Measurements from ENCODE around the gene RNF220.

The RNF220 gene

GRCh38 chr1:44380666-44381177 is 24.3 kb upstream of the RNF220 start:
- Histone ChIP-seq H3K4me3 (ENCODE audit: low read length) (no peak overlapping the region), H3K27ac (ENCODE audit: low read depth, low read length) (no peak overlapping the region), H3K9ac (ENCODE audit: low read length) (no peak overlapping the region), H3K4me1 (ENCODE audit: control insufficient read depth, insufficient read depth, low read length) (no peaks in the 10 kb centered on the region), H3K36me3 (ENCODE audit: control insufficient read depth, insufficient read depth, low read length) (no peaks in the 10 kb centered on the region), H3K27me3 (ENCODE audit: control insufficient read depth, insufficient read depth, low read length) (no peaks in the 10 kb centered on the region)

GRCh38 chr1:44388551-44388950 is 16.5 kb upstream of the RNF220 start:
- H3K4me3 ChIP-seq (ENCODE audit: low read length), result no peak overlapping the region
- no peaks in the 10 kb centered on the region for H3K4me1 ChIP-seq (ENCODE audit: control insufficient read depth, insufficient read depth, low read length)
- no peak overlapping the region for H3K27ac ChIP-seq (ENCODE audit: low read depth, low read length)
- H3K36me3 ChIP-seq (ENCODE audit: control insufficient read depth, insufficient read depth, low read length), result no peaks in the 10 kb centered on the region
- H3K9ac ChIP-seq (ENCODE audit: low read length), result no peak overlapping the region
- no peaks in the 10 kb centered on the region for H3K27me3 ChIP-seq (ENCODE audit: control insufficient read depth, insufficient read depth, low read length)

DNA sequence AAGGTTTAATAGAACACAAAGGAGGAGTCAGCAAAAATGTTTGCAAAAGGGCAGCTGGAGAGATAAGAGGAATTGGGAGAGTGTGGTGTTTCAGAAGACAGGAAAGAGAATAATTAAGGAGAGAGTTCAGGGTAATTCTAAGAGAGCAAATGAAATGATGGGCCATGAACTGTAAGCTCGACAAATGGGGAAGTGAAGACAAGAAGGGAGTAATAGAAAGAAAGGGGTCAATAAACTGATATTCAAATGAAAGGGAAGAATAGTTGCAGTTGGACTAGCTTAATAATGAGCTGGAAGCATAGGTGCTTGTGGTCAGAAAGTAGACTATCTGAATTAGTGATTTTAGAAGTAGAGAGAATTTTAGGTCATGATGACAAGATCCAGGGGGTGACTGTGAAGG is 15.6 kb upstream of the RNF220 start:
- Histone ChIP-seq H3K4me3 (ENCODE audit: low read length) (no peak overlapping the region), H3K9ac (ENCODE audit: low read length) (no peak overlapping the region), H3K36me3 (ENCODE audit: control insufficient read depth, insufficient read depth, low read length) (no peaks in the 10 kb centered on the region), H3K4me1 (ENCODE audit: control insufficient read depth, insufficient read depth, low read length) (no peaks in the 10 kb centered on the region), H3K27ac (ENCODE audit: low read depth, low read length) (no peak overlapping the region), H3K27me3 (ENCODE audit: control insufficient read depth, insufficient read depth, low read length) (no peaks in the 10 kb centered on the region)

DNA sequence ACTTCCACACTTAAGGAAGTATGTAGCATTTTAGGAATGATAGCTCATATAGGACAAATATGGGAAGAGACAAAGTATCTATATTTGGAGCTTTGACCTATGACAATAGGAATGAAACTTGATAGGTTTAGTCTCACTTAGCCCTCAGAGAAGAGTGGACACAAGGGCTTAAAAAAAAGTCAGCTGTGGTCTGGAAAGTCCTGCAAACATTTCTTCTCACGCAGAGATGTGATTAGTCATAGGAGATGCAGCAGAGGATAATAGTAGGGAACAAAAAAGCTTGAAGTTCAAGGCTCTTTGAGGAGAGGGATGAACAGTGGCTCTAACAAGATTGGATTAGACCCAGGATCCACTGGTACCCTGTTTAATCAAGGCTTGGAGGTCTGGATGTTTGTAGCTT is 14.8 kb upstream of the RNF220 start:
- H3K27me3 ChIP-seq (ENCODE audit: control insufficient read depth, insufficient read depth, low read length), result no peaks in the 10 kb centered on the region
- H3K36me3 ChIP-seq (ENCODE audit: control insufficient read depth, insufficient read depth, low read length), result no peaks in the 10 kb centered on the region
- H3K27ac ChIP-seq (ENCODE audit: low read depth, low read length), result no peak overlapping the region
- H3K4me1 ChIP-seq (ENCODE audit: control insufficient read depth, insufficient read depth, low read length), result no peaks in the 10 kb centered on the region
- H3K9ac ChIP-seq (ENCODE audit: low read length), result no peak overlapping the region
- H3K4me3 ChIP-seq (ENCODE audit: low read length), result no peak overlapping the region

DNA sequence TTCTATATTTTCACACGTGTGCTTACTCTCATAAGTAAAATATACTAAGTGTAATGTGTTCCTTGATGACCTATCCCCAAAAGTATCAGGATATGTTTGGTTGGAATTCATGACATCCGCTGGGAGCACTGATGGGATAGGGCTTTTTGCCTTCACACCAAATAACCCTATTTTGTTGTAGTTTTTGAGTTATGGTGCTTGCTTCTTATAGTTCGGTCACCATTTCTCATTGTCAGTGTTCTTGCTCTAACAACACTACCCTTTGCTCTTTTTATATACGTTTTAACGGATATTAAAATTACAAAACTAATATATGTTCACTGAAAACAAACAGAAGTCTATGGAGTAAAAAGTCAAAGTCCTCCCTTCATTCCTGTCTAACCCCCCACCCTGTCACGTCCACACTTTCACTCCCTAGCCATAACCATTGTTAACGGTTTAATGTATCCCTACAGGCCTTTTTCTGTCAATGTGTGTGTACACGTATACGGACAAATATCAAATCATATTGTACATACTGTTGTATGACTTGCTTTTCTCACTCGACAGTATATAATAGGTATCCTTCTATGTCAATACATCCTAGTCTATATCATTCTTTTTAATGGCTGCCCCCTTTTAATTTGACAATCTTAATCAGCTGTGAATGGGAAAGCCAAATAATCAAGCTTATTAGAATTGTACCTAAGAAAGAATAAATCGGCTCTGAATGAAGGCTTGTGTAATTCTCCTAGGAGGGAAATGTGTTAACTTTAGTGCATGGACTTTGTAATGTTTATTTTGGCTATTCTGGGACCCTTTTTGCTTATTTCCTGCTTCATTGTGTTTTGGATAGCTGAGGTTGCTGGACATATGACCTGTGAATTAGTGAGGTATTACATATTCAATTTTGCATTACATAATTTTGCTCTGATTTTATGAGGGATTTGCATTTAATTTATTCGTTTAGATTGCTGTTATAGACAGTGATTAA is 3.5 kb upstream of the RNF220 start:
- Histone ChIP-seq H3K9ac (ENCODE audit: low read length) (no peak overlapping the region), H3K27ac (ENCODE audit: low read depth, low read length) (no peak overlapping the region), H3K4me3 (ENCODE audit: low read length) (no peak overlapping the region), H3K36me3 (ENCODE audit: control insufficient read depth, insufficient read depth, low read length) (no peaks in the 10 kb centered on the region), H3K27me3 (ENCODE audit: control insufficient read depth, insufficient read depth, low read length) (peaks cover 30% of the 10 kb centered on the region), H3K4me1 (ENCODE audit: control insufficient read depth, insufficient read depth, low read length) (peaks cover 7% of the 10 kb centered on the region)

- Histone ChIP-seq H3K9ac (ENCODE audit: low read length) (no peak overlapping the region), H3K4me1 (ENCODE audit: control insufficient read depth, insufficient read depth, low read length) (peaks cover 7% of the 10 kb centered on the region), H3K27me3 (ENCODE audit: control insufficient read depth, insufficient read depth, low read length) (peaks cover 72% of the 10 kb centered on the region), H3K36me3 (ENCODE audit: control insufficient read depth, insufficient read depth, low read length) (no peaks in the 10 kb centered on the region), H3K4me3 (ENCODE audit: low read length) (peak overlapping the region; percentile 66), H3K27ac (ENCODE audit: low read depth, low read length) (no peak overlapping the region)
These were observed 1.0 kb downstream of the RNF220 start for GRCh38 chr1:44405798-44406736.

- no peak overlapping the region for H3K27ac ChIP-seq (ENCODE audit: low read depth, low read length)
- no peak overlapping the region for H3K9ac ChIP-seq (ENCODE audit: low read length)
These were observed 1.8 kb downstream of the RNF220 start for GRCh38 chr1:44406737-44407429.

DNA sequence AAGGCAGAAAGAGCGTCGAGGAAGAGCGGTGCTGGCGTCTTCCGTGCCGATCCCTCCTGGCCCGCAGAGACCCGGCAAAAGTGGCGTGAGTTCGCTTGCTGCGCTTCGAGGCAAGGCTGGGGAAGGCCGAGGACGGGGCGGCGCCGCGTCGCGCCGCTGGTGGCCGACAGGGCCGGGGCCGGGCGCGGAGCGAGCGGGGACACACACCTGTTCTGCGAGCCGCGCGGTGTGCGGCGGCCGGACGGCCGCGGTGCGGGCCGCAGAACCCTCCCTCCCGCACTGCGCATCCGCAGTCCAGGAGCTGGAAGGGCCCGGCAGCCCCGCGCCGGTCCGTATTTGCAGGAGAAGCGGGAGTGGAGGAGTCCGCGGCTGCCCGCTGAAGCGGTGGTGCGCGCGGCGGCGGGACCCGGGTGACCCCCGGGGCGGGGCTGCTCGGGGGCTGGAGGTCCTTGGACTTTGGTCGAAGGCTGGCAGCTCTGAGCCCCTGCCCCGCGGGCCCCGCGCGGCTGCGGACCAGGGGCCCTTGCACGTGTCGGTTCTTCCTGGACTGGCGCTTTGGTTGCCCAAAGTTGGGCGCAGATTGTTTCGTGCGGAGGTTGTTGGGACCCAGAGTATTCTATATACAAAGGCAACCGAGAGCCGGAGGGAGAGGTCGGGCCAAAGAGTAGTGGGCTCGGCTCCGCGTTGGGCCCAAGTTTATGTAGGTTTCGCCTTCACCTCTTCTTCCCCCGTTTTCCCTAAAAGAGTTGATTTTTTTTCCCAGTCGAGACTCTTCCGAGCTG is 2.6 kb downstream of the RNF220 start:
- no peak overlapping the region for H3K27ac ChIP-seq (ENCODE audit: low read depth, low read length)
- no peak overlapping the region for H3K9ac ChIP-seq (ENCODE audit: low read length)

More at GRCh38 chr1:44406737-44407429, 1.8 kb downstream of the RNF220 start:
- H3K27me3 ChIP-seq (ENCODE audit: control insufficient read depth, insufficient read depth, low read length), result peaks cover 70% of the 10 kb centered on the region
- H3K36me3 ChIP-seq (ENCODE audit: control insufficient read depth, insufficient read depth, low read length), result no peaks in the 10 kb centered on the region
- peak overlapping the region; percentile 46 for H3K4me3 ChIP-seq (ENCODE audit: low read length)
- H3K4me1 ChIP-seq (ENCODE audit: control insufficient read depth, insufficient read depth, low read length), result peaks cover 7% of the 10 kb centered on the region

DNA sequence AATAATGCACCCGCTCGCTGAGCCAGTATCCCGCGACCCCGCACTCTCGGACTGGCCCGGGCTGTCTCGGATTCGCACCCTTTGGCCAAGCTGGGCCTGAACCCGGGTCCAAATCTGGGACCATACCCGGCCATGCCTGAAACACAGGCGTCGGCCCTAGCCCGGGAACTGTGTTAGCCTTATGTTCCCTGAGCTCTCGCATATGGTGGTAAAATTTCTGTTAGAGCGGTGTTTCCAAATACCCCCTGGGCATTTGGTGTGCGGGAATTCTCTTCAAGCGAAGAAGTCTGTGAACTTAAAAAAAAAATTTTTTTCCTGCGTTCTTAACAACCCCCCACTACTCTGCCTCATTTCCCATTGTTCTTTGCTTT is 3.1 kb downstream of the RNF220 start:
- Histone ChIP-seq H3K9ac (ENCODE audit: low read length) (no peak overlapping the region), H3K36me3 (ENCODE audit: control insufficient read depth, insufficient read depth, low read length) (no peaks in the 10 kb centered on the region), H3K27ac (ENCODE audit: low read depth, low read length) (no peak overlapping the region), H3K4me3 (ENCODE audit: low read length) (no peak overlapping the region), H3K27me3 (ENCODE audit: control insufficient read depth, insufficient read depth, low read length) (peaks cover 65% of the 10 kb centered on the region), H3K4me1 (ENCODE audit: control insufficient read depth, insufficient read depth, low read length) (peaks cover 7% of the 10 kb centered on the region)

More for the DNA sequence above, 2.6 kb downstream of the RNF220 start:
- H3K27me3 ChIP-seq (ENCODE audit: control insufficient read depth, insufficient read depth, low read length), result peaks cover 71% of the 10 kb centered on the region
- no peak overlapping the region for H3K4me3 ChIP-seq (ENCODE audit: low read length)
- H3K36me3 ChIP-seq (ENCODE audit: control insufficient read depth, insufficient read depth, low read length), result no peaks in the 10 kb centered on the region
- peaks cover 7% of the 10 kb centered on the region for H3K4me1 ChIP-seq (ENCODE audit: control insufficient read depth, insufficient read depth, low read length)

GRCh38 chr1:44408632-44409602 is 3.9 kb downstream of the RNF220 start:
- Histone ChIP-seq H3K4me3 (ENCODE audit: low read length) (no peak overlapping the region), H3K36me3 (ENCODE audit: control insufficient read depth, insufficient read depth, low read length) (no peaks in the 10 kb centered on the region), H3K9ac (ENCODE audit: low read length) (no peak overlapping the region), H3K27ac (ENCODE audit: low read depth, low read length) (no peak overlapping the region), H3K27me3 (ENCODE audit: control insufficient read depth, insufficient read depth, low read length) (peaks cover 67% of the 10 kb centered on the region), H3K4me1 (ENCODE audit: control insufficient read depth, insufficient read depth, low read length) (peaks cover 7% of the 10 kb centered on the region)

Measured in rectal smooth muscle tissue (tissue), 1 donor.